Stimulated activated CD8-positive, alpha-beta memory T cell treated with anti-CD3 and anti-CD28 coated beads, Interleukin-2, amount 100 ng/mL, for 48 hours (primary cell): ENCODE measurements around the gene CREB3L1.

Experiments used
- DNase-seq, 2 donors: peaks; one replicate each; pipeline ENCODE4 v3.0.0-alpha.2; 2020; ENCODE audit warnings: low read depth in 2 of 2

Gene CREB3L1

GRCh38 chr11:46322759-46323158 lies 45.3 kb downstream of the CREB3L1 start:
- DNase-seq, result no peak

GRCh38 chr11:46326813-46327416 lies 49.5 kb downstream of the CREB3L1 start:
- no peak for DNase-seq

GRCh38 chr11:46327829-46328228 lies 50.4 kb downstream of the CREB3L1 start:
- DNase-seq, result no peak

- no peak for DNase-seq
Observed at GRCh38 chr11:46330154-46330553, 52.7 kb downstream of the CREB3L1 start.

GRCh38 chr11:46330563-46331281 lies 53.3 kb downstream of the CREB3L1 start:
- no peak for DNase-seq

GRCh38 chr11:46331282-46331984 lies 54.0 kb downstream of the CREB3L1 start:
- DNase-seq, result peak in 1 of 2 donors; percentile 18

GRCh38 chr11:46332093-46332567 lies 54.7 kb downstream of the CREB3L1 start:
- DNase-seq, result no peak

- peak in 1 of 2 donors; percentile 33 for DNase-seq
Observed at GRCh38 chr11:46332568-46333393, 55.3 kb downstream of the CREB3L1 start.

- DNase-seq, result no peak
Observed at GRCh38 chr11:46333394-46333947, 56.0 kb downstream of the CREB3L1 start.

- DNase-seq, result no peak
Observed at GRCh38 chr11:46334211-46334610, 56.7 kb downstream of the CREB3L1 start.

- DNase-seq, result no peak
Observed at GRCh38 chr11:46335271-46335670, 57.8 kb downstream of the CREB3L1 start.

GRCh38 chr11:46335890-46336562 lies 58.6 kb downstream of the CREB3L1 start:
- no peak for DNase-seq

- no peak for DNase-seq
Observed at GRCh38 chr11:46336563-46337180, 59.2 kb downstream of the CREB3L1 start.

GRCh38 chr11:46337626-46338345 lies 60.3 kb downstream of the CREB3L1 start:
- DNase-seq, result no peak

- no peak for DNase-seq
Observed at GRCh38 chr11:46338636-46338987, 61.1 kb downstream of the CREB3L1 start.

- DNase-seq, result no peak
Observed at GRCh38 chr11:46338988-46339666, 61.7 kb downstream of the CREB3L1 start.

GRCh38 chr11:46339816-46340215 lies 62.4 kb downstream of the CREB3L1 start:
- DNase-seq, result no peak

- no peak for DNase-seq
Observed at GRCh38 chr11:46341454-46341853, 64.0 kb downstream of the CREB3L1 start.

GRCh38 chr11:46342239-46342638 lies 64.8 kb downstream of the CREB3L1 start:
- DNase-seq, result no peak
